ENCODE measurements around the gene VRK2. TPM values are rescaled to one million over a fixed set of nuclear protein-coding genes. Genes with fewer than 3 reads are reported as not detected.

Gene VRK2
- total RNA-seq, 1 experiment from 2014 or later: 42.8 TPM

- no peak overlapping the region for H3K4me3 ChIP-seq
- H3K9me3 ChIP-seq (ENCODE audit: insufficient read depth, low read depth): peaks cover 3% of the 10 kb centered on the region; the same call in 1 of the 2 replicates
- H3F3A ChIP-seq (ENCODE audit: insufficient read depth, low read depth): peaks cover 5% of the 10 kb centered on the region; the same call in 1 of the 2 replicates
- H3K79me2 ChIP-seq (ENCODE audit: low read depth): no peaks in the 10 kb centered on the region
- CTCF ChIA-PET: interaction anchor here (0.6 to 0.7 kb wide), 2 partner anchors 47 to 1948 kb away, joined by 3 to 4 read pairs; no protein-coding TSS in a partner anchor
- H3K4me2 ChIP-seq: no peak overlapping the region
- TF ChIP-seq EZH2 (IDR thresholded peaks at IDR 0.05; ENCODE audit: low read depth): no peak
- no peak for TF ChIP-seq CTCF (conservative IDR thresholded peaks at IDR 0.05)
- no TSS peak for BruUV-seq (replicated peaks)
- no peaks in the 10 kb centered on the region for H3K4me1 ChIP-seq (replicated peaks; ENCODE audit: insufficient read depth)
- DNase-seq: no peak
- POLR2A ChIA-PET (ENCODE audit: unreplicated experiment): interaction anchor here (0.6 kb wide), 2 partner anchors 52 to 72 kb away, joined by 8 to 10 read pairs; partner anchors contain the start of gene VRK2
- H3K27me3 ChIP-seq (ENCODE audit: insufficient read depth, low read depth): no peaks in the 10 kb centered on the region
- H4K20me1 ChIP-seq (ENCODE audit: insufficient read depth): no peaks in the 10 kb centered on the region; the same call in 1 of the 2 replicates
- intact Hi-C loops (cut with micrococcal nuclease; ENCODE audit: unreplicated experiment): no loop called here
- no peak overlapping the region for H3K27ac ChIP-seq
- no peaks in the 10 kb centered on the region for H3K9me2 ChIP-seq (ENCODE audit: insufficient read depth)
- peaks cover 20% of the 10 kb centered on the region; the same call in 1 of the 2 replicates for H3K36me3 ChIP-seq (ENCODE audit: low read depth)
- no peak overlapping the region for H2AFZ ChIP-seq
These were observed 51.9 kb downstream of the VRK2 start for GRCh38 chr2:58098254-58099095.

GRCh38 chr2:58099096-58099769 is 52.6 kb downstream of the VRK2 start:
- Histone ChIP-seq H3F3A (ENCODE audit: insufficient read depth, low read depth) (peaks cover 5% of the 10 kb centered on the region; the same call in 1 of the 2 replicates), H3K9me3 (ENCODE audit: insufficient read depth, low read depth) (peaks cover 3% of the 10 kb centered on the region; the same call in 1 of the 2 replicates), H3K27ac (no peak overlapping the region), H3K36me3 (ENCODE audit: low read depth) (peaks cover 20% of the 10 kb centered on the region; the same call in 1 of the 2 replicates), H3K4me2 (no peak overlapping the region), H3K9me2 (ENCODE audit: insufficient read depth) (no peaks in the 10 kb centered on the region), H3K27me3 (ENCODE audit: insufficient read depth, low read depth) (no peaks in the 10 kb centered on the region), H3K79me2 (ENCODE audit: low read depth) (no peaks in the 10 kb centered on the region), H3K4me1 (replicated peaks; ENCODE audit: insufficient read depth) (no peaks in the 10 kb centered on the region), H4K20me1 (ENCODE audit: insufficient read depth) (no peaks in the 10 kb centered on the region; the same call in 1 of the 2 replicates), H2AFZ (no peak overlapping the region), H3K4me3 (no peak overlapping the region)
- DNase-seq: no peak
- no TSS peak for BruUV-seq (replicated peaks)
- intact Hi-C loops (cut with micrococcal nuclease; ENCODE audit: unreplicated experiment): no loop called here
- ChIA-PET POLR2A (ENCODE audit: unreplicated experiment) (interaction anchor here (0.6 kb wide), 1 partner anchor 14 kb away, joined by 3 read pairs; no protein-coding TSS in a partner anchor), CTCF (no interaction called here)
- TF ChIP-seq CTCF (conservative IDR thresholded peaks at IDR 0.05): no peak
- TF ChIP-seq EZH2 (IDR thresholded peaks at IDR 0.05; ENCODE audit: low read depth): no peak

- no TSS peak for BruUV-seq (replicated peaks)
- TF ChIP-seq EZH2 (IDR thresholded peaks at IDR 0.05; ENCODE audit: low read depth) (no peak), CTCF (conservative IDR thresholded peaks at IDR 0.05) (no peak)
- H3K79me2 ChIP-seq (ENCODE audit: low read depth): no peaks in the 10 kb centered on the region
- H2AFZ ChIP-seq: no peak overlapping the region
- peaks cover 11% of the 10 kb centered on the region; the same call in 1 of the 2 replicates for H3F3A ChIP-seq (ENCODE audit: insufficient read depth, low read depth)
- DNase-seq: no peak
- H3K36me3 ChIP-seq (ENCODE audit: low read depth): peaks cover 20% of the 10 kb centered on the region; the same call in 1 of the 2 replicates
- intact Hi-C loops (cut with micrococcal nuclease; ENCODE audit: unreplicated experiment): loop anchor here (10.0 kb wide), 1 partner anchor 533 kb away; no protein-coding TSS in a partner anchor
- no peaks in the 10 kb centered on the region; the same call in 1 of the 2 replicates for H4K20me1 ChIP-seq (ENCODE audit: insufficient read depth)
- H3K27me3 ChIP-seq (ENCODE audit: insufficient read depth, low read depth): no peaks in the 10 kb centered on the region
- POLR2A ChIA-PET (ENCODE audit: unreplicated experiment): no interaction called here
- CTCF ChIA-PET: no interaction called here
- H3K4me2 ChIP-seq: no peak overlapping the region
- no peak overlapping the region for H3K4me3 ChIP-seq
- H3K9me3 ChIP-seq (ENCODE audit: insufficient read depth, low read depth): no peaks in the 10 kb centered on the region
- H3K27ac ChIP-seq: no peak overlapping the region
- no peaks in the 10 kb centered on the region for H3K9me2 ChIP-seq (ENCODE audit: insufficient read depth)
- peaks cover 4% of the 10 kb centered on the region for H3K4me1 ChIP-seq (replicated peaks; ENCODE audit: insufficient read depth)
These were observed 54.9 kb downstream of the VRK2 start for GRCh38 chr2:58101500-58101899.

Measured in PC-9 (cell line).